Activated CD4-positive, alpha-beta T cell treated with anti-CD3 and anti-CD28 coated beads for 36 hours (primary cell): ENCODE data around the gene GTF2A1. TPM values are rescaled to one million over a fixed set of nuclear protein-coding genes. Genes with fewer than 3 reads are reported as not detected.
"Not testable (repeated sequence)": the region's sequence is repeated elsewhere in the genome, so short reads cannot be mapped to it uniquely, and the experiment has no call there.

ENCODE experiments used
- ATAC-seq: fragments of 200-7000 bp; cut with Tn5 transposase; one replicate; pipeline ENCODE4 v1.10.0; 2021; ENCODE audit warnings: mild to moderate bottlenecking, moderate library complexity
- CTCF ChIA-PET: fragments of 350-600 bp; sonication (Branson Sonifier 250); formaldehyde crosslinking; loops from one replicate; lab custom pipeline; 2021; ENCODE audit warnings: antibody characterized with exemption; lab: Charles Lee
- POLR2A ChIA-PET: fragments of 350-600 bp; sonication (Branson Sonifier 250); formaldehyde crosslinking; loops from one replicate; lab custom pipeline; 2021; ENCODE audit warnings: antibody characterized with exemption, inconsistent platforms; lab: Charles Lee
- DNase-seq: peaks from one replicate; pipeline ENCODE4 v3.0.0-alpha.2; 2020
- H3K27ac Mint-ChIP-seq: one replicate; pipeline ENCODE4 v1.8.0; 2021; ENCODE audit warnings: mixed read lengths
- H3K27me3 Mint-ChIP-seq: one replicate; pipeline ENCODE4 v1.8.0; 2021; ENCODE audit warnings: mixed read lengths
- H3K36me3 Mint-ChIP-seq: one replicate; pipeline ENCODE4 v1.8.0; 2021; ENCODE audit warnings: low read depth, mixed read lengths
- H3K4me1 Mint-ChIP-seq: one replicate; pipeline ENCODE4 v1.8.0; 2021; ENCODE audit warnings: mixed read lengths
- H3K4me3 Mint-ChIP-seq: one replicate; pipeline ENCODE4 v1.8.0; 2021; ENCODE audit warnings: mild to moderate bottlenecking, moderate library complexity, mixed read lengths
- H3K9me3 Mint-ChIP-seq: one replicate; pipeline ENCODE4 v1.8.0; 2021; ENCODE audit warnings: low read depth, mixed read lengths
- intact Hi-C, 2 experiments: fragments of 100-400 bp; cut with DNase I in 1 of 2; cut with micrococcal nuclease in 1 of 2; formaldehyde crosslinking; loops; one replicate each; pipeline versions ENCODE4 v1.14.2 to v1.15.1; 2022 to 2024; cut with DNase I, micrococcal nuclease
- total RNA-seq, 2 experiments: library from RNA; stranded (reverse); gene quantifications; one replicate each; pipeline ENCODE4 v1.2.3, GENCODE V29; 2021

The GTF2A1 gene
- total RNA-seq, 2 experiments from 2014 or later = 40.3 to 57.8 TPM

DNA sequence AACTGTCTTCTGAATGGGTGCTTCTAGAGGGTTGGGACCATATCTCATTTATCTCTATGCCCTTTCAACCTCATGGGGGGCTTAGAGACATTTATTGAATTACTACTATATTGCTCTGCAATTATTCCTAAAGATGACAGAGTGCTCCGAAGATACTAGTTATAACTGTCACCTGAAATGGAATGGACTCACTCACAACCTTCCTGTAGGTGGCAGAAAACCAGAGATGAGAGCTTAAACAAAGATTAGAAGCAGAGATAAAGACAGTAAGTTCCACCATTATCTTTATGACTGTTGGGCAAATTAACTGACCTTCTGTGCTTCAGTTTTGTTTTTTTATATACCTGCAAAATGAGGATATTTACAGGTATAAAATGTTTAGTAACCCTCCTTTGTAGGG, 31.5 kb upstream of the GTF2A1 start:
- Mint-ChIP-seq H3K4me1 (peaks cover 7% of the 10 kb centered on the region), H3K4me3 (no peak overlapping the region), H3K27me3 (no peaks in the 10 kb centered on the region), H3K27ac (no peak overlapping the region), H3K36me3 (no peaks in the 10 kb centered on the region), H3K9me3 (no peaks in the 10 kb centered on the region)
- ChIA-PET POLR2A (no interaction called here), CTCF (interaction anchor here (0.6 to 0.8 kb wide), 2 partner anchors 14 to 22 kb away, joined by 3 to 4 read pairs; no protein-coding TSS in a partner anchor)
- intact Hi-C loops = no loop called here
- ATAC-seq (no peak), DNase-seq (no peak)

DNA sequence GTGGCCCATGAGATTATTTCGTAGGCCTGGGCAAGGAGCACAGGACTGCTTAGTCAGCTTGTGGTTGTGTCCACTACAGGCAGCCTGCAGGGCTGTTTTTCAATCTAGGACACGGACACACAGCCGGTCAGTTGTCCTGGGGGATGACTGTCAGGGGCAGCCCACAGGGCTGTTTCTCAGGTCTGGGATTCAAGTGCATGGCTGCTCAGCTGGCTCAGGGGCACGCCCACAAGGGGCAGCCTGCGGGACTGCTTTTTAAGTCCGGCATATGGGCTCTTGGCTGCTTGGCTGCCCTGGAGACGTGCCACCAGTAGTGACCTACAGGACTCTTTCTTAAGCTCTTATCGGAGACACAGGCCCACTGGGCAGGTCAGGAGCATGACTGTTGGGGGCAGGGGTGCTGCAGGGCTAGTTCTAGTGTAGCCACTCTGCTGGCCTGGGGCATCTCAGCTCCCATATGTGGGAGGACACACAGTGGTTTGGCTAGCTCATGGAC, 26.6 kb upstream of the GTF2A1 start:
- ATAC-seq (no peak), DNase-seq (no peak)
- intact Hi-C loops = no loop called here
- Mint-ChIP-seq H3K27me3 (no peaks in the 10 kb centered on the region), H3K9me3 (peaks cover 9% of the 10 kb centered on the region), H3K4me3 (no peak overlapping the region), H3K36me3 (peaks cover 4% of the 10 kb centered on the region), H3K4me1 (no peaks in the 10 kb centered on the region), H3K27ac (no peak overlapping the region)
- ChIA-PET POLR2A (no interaction called here), CTCF (interaction anchor here (0.8 kb wide), 1 partner anchor 35 kb away, joined by 3 read pairs; no protein-coding TSS in a partner anchor)

DNA sequence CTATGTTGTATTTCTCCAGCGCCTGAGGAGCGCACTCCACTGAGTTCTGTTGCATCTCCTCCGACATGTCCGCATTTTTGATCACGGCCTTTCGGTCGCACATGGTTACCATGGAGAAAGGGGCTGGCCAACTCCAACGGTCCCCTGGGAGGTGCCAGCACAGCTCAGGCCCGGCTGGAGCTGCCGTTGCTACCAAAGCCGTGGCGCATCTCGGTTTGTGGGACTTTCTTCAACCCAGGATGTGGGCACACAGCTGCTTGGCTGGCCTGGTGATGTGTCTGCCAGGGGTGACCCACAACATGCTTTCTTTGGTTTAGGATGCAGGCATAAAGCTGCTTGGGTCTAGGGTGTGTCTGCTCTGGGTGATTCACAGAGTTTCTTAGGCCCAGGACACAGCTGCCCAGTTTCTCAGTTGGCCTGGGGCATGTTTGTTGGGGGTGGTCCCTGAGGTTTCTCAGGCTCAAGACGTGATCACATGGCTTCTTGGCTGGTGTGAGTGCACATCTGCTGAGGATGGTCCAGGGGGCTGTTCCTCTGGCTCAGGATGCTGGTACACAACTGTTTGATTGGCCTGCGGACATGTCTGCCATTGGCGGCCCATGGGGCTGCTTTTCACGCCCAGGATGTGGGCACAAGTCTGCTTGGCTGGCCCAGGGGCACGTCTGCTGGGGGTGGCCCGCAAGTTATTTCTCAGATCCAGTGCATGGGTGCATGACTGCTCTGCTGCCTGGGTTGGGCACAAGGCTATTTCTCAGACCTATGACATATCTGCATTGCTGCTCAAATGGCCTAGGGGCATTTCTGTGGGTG, 25.9 kb upstream of the GTF2A1 start:
- Mint-ChIP-seq H3K27ac (no peak overlapping the region), H3K27me3 (no peaks in the 10 kb centered on the region), H3K9me3 (peaks cover 10% of the 10 kb centered on the region), H3K4me3 (no peak overlapping the region), H3K4me1 (no peaks in the 10 kb centered on the region), H3K36me3 (peaks cover 4% of the 10 kb centered on the region)
- ATAC-seq (no peak), DNase-seq (peak; percentile 9)
- CTCF ChIA-PET = interaction anchor here (0.6 kb wide), 1 partner anchor 180 kb away, joined by 3 read pairs; no protein-coding TSS in a partner anchor
- POLR2A ChIA-PET = no interaction called here
- intact Hi-C loops = no loop called here

DNA sequence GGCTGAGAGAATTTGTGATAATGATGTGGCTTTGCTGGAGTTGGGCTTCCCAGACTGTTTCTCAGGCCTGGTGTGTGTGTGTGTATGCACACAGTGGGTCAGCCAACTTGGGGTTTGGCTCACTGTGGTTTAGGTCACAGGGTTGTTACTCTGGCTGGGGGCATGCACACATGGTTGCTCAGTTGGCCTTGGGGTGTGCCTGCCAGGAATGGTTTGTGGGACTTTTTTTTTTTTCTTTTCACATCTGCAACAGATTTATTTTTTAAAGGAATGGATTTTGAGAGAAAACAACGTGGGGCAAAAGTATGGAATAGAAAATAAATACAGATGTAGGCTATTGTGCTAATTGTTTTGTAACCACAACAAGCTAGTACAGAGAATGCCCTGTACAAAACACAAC, 25.0 kb upstream of the GTF2A1 start:
- ATAC-seq (no peak), DNase-seq (no peak)
- ChIA-PET CTCF (no interaction called here), POLR2A (no interaction called here)
- intact Hi-C loops = no loop called here
- no peak overlapping the region for H3K4me3 Mint-ChIP-seq
- no peak overlapping the region for H3K27ac Mint-ChIP-seq
- no peaks in the 10 kb centered on the region for H3K4me1 Mint-ChIP-seq
- H3K36me3 Mint-ChIP-seq = peaks cover 4% of the 10 kb centered on the region
- H3K9me3 Mint-ChIP-seq = peaks cover 10% of the 10 kb centered on the region
- H3K27me3 Mint-ChIP-seq = no peaks in the 10 kb centered on the region

DNA sequence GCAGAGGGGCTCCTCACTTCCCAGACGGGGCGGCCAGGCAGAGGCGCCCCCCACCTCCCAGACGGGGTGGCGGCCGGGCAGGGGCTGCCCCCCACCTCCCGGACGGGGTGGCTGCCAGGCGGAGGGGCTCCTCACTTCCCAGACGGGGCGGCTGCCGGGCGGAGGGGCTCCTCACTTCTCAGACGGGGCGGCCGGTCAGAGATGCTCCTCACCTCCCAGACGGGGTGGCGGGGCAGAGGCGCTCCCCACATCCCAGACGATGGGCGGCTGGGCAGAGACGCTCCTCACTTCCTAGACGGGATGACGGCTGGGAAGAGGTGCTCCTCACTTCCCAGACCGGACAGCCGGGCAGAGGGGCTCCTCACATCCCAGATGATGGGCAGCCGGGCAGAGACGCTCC, 23.7 kb upstream of the GTF2A1 start:
- CTCF ChIA-PET, H3K27ac Mint-ChIP-seq, H3K36me3 Mint-ChIP-seq, H3K4me3 Mint-ChIP-seq, POLR2A ChIA-PET, ATAC-seq, intact Hi-C loops, H3K27me3 Mint-ChIP-seq, H3K4me1 Mint-ChIP-seq, DNase-seq: not testable (repeated sequence)
- H3K9me3 Mint-ChIP-seq = peaks cover 10% of the 10 kb centered on the region

DNA sequence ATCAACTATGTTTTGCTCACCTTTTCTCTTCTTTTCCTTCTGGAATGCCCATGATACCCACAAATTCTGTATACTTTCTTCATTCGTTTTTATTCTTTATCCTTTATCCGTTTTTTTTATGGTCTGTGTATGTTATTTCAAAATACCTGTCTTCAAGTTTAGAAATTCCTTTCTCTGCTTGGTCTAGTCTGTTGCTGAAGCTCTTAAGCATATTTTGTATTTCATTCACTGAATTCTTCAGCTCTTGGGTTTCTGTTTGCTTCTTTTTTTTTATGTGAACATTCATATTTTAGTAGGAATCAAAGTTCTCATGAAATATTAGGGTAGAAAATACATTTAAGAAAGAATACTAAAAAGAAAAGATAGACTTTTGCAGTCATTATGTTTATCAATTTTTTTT, 22.7 kb upstream of the GTF2A1 start:
- intact Hi-C loops = no loop called here
- POLR2A ChIA-PET = no interaction called here
- Mint-ChIP-seq H3K27ac (no peak overlapping the region), H3K9me3 (peaks cover 10% of the 10 kb centered on the region), H3K36me3 (peaks cover 4% of the 10 kb centered on the region), H3K27me3 (no peaks in the 10 kb centered on the region), H3K4me3 (no peak overlapping the region), H3K4me1 (no peaks in the 10 kb centered on the region)
- DNase-seq = no peak
- CTCF ChIA-PET = interaction anchor here (1.2 kb wide), 1 partner anchor 26 kb away, joined by 3 read pairs; no protein-coding TSS in a partner anchor
- no peak for ATAC-seq

DNA sequence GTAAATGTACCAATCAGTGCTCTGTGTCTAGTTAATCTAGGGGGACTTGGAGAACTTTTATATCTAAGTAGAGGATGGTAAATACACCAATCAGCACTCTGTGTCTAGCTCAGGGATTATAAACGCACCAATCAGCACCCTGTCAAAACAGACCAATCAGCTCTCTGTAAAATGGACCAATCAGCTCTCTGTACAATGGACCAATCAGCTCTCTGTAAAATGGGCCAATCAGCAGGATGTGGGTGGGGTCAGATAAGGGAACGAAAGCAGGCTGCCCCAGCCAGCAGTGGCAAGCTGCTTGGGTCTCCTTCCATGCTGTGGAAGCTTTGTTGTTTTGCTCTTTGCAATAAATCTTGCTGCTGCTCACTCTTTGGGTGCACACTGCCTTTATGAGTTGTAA, 16.1 kb upstream of the GTF2A1 start:
- not testable (repeated sequence) for DNase-seq

DNA sequence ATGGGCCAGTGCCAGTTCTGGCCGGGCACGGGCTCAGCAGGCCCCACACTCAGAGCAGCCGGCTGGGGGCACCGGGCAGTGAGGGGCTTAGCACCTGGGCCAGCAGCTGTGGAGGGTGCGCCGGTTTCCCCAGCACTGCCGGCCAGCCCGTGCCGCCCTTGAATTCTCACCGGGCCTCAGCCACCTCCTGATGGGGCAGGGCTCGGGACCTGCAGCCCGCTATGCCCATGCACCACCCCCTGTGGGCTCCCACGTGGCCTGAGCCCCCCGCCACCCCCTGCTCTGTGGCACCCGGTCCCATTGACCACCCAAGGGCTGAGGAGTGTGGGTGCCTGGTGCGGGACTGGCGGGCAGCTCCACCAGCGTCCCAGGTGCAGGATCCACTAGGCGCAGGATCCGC, 15.4 kb upstream of the GTF2A1 start:
- no peaks in the 10 kb centered on the region for H3K27me3 Mint-ChIP-seq
- intact Hi-C loops = no loop called here

More for the DNA sequence above, 16.1 kb upstream of the GTF2A1 start:
- H3K27ac Mint-ChIP-seq, H3K9me3 Mint-ChIP-seq, ATAC-seq, intact Hi-C loops, H3K4me1 Mint-ChIP-seq, POLR2A ChIA-PET, H3K27me3 Mint-ChIP-seq, H3K4me3 Mint-ChIP-seq, H3K36me3 Mint-ChIP-seq: not testable (repeated sequence)
- CTCF ChIA-PET = interaction anchor here (0.6 to 1.5 kb wide), 2 partner anchors 216 to 223 kb away, joined by 3 to 4 read pairs; no protein-coding TSS in a partner anchor

DNA sequence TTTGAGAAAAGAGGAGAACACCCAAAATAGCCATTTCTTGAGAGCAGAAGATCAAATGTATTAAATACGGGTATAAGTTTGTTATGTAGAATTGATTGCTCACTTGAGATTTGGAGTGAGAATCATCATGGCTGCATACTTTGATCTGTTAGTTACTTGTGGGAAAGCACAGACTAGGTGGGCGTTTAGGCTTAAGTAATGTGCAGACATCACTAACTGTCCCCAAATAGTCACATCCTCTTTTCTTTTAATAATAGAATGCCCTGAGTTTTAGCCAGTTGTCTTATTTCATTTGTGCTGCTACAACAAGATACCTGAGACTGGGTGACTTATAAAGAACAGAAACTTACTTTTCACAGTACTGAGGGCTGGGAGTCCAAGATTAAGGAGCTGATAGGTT, 14.3 kb upstream of the GTF2A1 start:
- Mint-ChIP-seq H3K27ac (no peak overlapping the region), H3K4me3 (no peak overlapping the region), H3K36me3 (no peaks in the 10 kb centered on the region), H3K9me3 (no peaks in the 10 kb centered on the region), H3K27me3 (no peaks in the 10 kb centered on the region), H3K4me1 (peaks cover 4% of the 10 kb centered on the region)
- no peak for DNase-seq
- ATAC-seq = no peak
- ChIA-PET CTCF (interaction anchor here (0.8 to 1.2 kb wide), 2 partner anchors 34 to 39 kb away, joined by 3 to 4 read pairs; no protein-coding TSS in a partner anchor), POLR2A (no interaction called here)
- intact Hi-C loops = no loop called here

More for the DNA sequence above, 15.4 kb upstream of the GTF2A1 start:
- H3K4me3 Mint-ChIP-seq = no peak overlapping the region
- H3K4me1 Mint-ChIP-seq = peaks cover 4% of the 10 kb centered on the region
- ATAC-seq = no peak
- H3K36me3 Mint-ChIP-seq = no peaks in the 10 kb centered on the region
- ChIA-PET CTCF (interaction anchor here (1.5 kb wide), 1 partner anchor 224 kb away, joined by 4 read pairs; no protein-coding TSS in a partner anchor), POLR2A (no interaction called here)
- no peak for DNase-seq
- no peaks in the 10 kb centered on the region for H3K9me3 Mint-ChIP-seq
- H3K27ac Mint-ChIP-seq = no peak overlapping the region

DNA sequence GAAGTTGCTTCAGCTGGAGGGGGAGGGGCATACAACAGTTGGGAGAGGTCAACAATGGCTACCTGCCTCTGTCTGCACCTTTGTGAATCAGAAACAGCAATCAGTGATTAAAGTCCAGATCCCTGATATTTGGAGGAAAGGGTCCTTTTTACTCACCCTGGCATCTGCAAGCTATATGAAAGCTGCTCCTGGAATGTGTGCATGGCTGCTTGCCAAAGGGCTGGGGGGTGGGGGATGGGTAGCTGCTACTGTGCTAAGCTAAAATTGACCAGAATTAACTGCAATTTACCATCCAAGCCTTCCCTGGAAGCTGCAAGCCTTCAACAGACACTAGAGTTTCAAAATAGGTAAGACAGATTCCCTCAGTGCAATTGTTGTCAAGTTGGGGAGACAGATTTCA, 13.5 kb upstream of the GTF2A1 start:
- no peaks in the 10 kb centered on the region for H3K27me3 Mint-ChIP-seq
- intact Hi-C loops = no loop called here
- H3K4me1 Mint-ChIP-seq = peaks cover 4% of the 10 kb centered on the region
- no peak for ATAC-seq
- POLR2A ChIA-PET = no interaction called here
- no peak overlapping the region for H3K27ac Mint-ChIP-seq
- H3K36me3 Mint-ChIP-seq = no peaks in the 10 kb centered on the region
- CTCF ChIA-PET = interaction anchor here (0.8 to 0.9 kb wide), 3 partner anchors 14 to 44 kb away, joined by 3 to 4 read pairs (median 4); no protein-coding TSS in a partner anchor
- no peaks in the 10 kb centered on the region for H3K9me3 Mint-ChIP-seq
- no peak for DNase-seq
- H3K4me3 Mint-ChIP-seq = no peak overlapping the region

DNA sequence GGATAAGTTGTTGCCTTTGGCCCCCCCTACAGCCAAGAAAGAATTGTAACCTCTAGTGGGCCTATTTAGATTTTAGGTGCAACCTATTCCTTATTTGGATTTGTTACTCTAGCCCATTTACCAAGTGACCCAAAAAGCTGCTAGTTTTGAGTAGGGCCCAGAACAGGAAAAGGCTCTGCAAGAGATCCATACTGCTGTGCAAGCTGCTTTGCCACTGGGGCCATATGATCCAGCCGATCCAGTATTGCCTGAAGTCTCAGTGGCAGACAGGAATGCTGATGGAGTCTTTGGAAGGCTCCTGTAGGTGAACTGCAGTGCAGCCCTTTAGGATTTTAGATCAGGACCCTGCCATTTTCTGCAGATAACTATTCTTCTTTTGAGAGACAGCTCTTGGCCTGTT, 12.9 kb upstream of the GTF2A1 start:
- Mint-ChIP-seq H3K4me3 (no peak overlapping the region), H3K27ac (no peak overlapping the region), H3K27me3 (no peaks in the 10 kb centered on the region), H3K4me1 (peaks cover 4% of the 10 kb centered on the region), H3K36me3 (no peaks in the 10 kb centered on the region), H3K9me3 (no peaks in the 10 kb centered on the region)
- DNase-seq (no peak), ATAC-seq (no peak)
- ChIA-PET POLR2A (no interaction called here), CTCF (interaction anchor here (0.8 kb wide), 1 partner anchor 15 kb away, joined by 3 read pairs; no protein-coding TSS in a partner anchor)
- intact Hi-C loops = no loop called here
